Stimulated activated CD4-positive, alpha-beta T cell treated with anti-CD3 and anti-CD28 coated beads, Interleukin-1b, Interleukin-23, amount 100 ng/mL, for 48 hours (primary cell): ENCODE results near the gene TMC6.

Experiments used
- DNase-seq: peaks from one replicate; pipeline ENCODE4 v3.0.0-alpha.2; 2020

Gene TMC6

DNA sequence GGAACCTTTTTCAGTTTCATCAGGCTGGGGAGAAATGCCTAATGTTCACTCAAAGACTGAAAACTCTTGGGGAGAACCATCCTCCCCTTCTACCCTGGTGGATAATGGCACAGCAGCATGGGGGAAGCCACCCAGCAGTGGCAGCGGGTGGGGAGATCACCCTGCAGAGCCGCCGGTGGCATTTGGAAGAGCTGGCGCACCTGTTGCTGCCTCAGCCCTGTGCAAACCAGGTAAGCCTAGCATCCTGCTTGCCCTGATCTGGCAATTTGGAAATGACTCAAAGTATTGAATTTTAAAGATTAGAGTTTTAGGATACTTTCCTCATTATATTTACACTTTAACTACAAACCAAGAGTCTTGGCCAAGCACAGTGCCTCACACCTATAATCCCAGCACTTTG is 63.8 kb downstream of the TMC6 start:
- no peak for DNase-seq

DNA sequence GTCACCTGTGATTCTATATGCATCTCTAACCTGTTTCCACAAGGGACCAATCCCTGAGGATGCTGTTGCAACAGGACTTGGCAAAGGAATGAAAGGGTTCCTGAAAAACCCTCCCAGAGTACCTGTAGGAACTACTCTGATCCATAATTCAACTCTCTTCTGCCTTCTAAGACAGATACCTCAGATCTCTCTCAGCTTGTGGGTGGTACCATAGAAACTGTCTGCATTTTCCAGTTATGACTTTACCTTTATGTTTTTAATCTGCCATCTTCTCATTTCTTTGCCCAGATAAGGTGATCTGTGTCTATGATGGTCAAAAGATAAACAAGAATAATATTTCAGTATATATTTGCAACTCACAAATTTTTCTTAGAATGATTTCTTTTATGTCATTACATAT is 65.1 kb downstream of the TMC6 start:
- no peak for DNase-seq

DNA sequence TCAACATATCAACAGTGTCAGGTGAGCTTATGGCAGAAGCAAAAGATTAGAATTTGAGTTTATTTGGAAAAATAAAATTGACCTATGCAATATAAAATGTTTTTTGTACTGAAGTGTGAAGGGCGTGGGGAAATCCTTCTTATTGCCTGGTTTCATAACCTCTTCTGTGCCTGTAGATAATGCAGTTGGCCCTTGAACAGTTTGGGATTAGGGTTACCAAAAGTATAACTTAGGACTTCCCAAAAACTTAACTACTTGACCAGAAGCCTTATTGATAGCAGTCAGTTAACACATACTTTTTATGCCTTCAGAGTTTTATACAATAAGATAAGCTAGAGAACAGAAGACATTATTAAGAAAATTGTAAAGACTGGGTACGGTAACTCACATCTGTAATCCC is 66.0 kb downstream of the TMC6 start:
- DNase-seq = no peak
